H9 (cell line): ENCODE data around the gene ZBTB16. TPM values are rescaled to one million over a fixed set of nuclear protein-coding genes. Genes with fewer than 3 reads are reported as not detected.

Experiments used
- DNase-seq: peaks from one replicate; pipeline ENCODE4 v3.0.0-alpha.2; 2017
- H2AFZ ChIP-seq: one replicate; pipeline ENCODE4 v1.6.1; 2013; ENCODE audit warnings: mild to moderate bottlenecking, low read length, control low read depth, moderate library complexity
- H2AK5ac ChIP-seq: 2 replicates; pipeline ENCODE4 v1.6.1; 2013; ENCODE audit warnings: low read length, control low read depth, mixed read lengths; ENCODE audit not compliant: insufficient read length
- H2BK120ac ChIP-seq: one replicate; pipeline ENCODE4 v1.6.1; 2013; ENCODE audit warnings: low read depth, mild to moderate bottlenecking, low read length, control low read depth, inconsistent platforms; ENCODE audit not compliant: poor library complexity, severe bottlenecking
- H2BK12ac ChIP-seq: 2 replicates; pipeline ENCODE4 v1.6.1; 2013; ENCODE audit warnings: low read length, control low read depth, mixed read lengths, low read depth; ENCODE audit not compliant: insufficient read length
- H2BK15ac ChIP-seq: 2 replicates; pipeline ENCODE4 v1.6.1; 2013; ENCODE audit warnings: low read depth, low read length, control low read depth
- H2BK20ac ChIP-seq: one replicate; pipeline ENCODE4 v1.6.1; 2013; ENCODE audit warnings: low read depth, mild to moderate bottlenecking, low read length, control low read depth, inconsistent platforms; ENCODE audit not compliant: poor library complexity, severe bottlenecking
- H2BK5ac ChIP-seq: 2 replicates; pipeline ENCODE4 v1.6.1; 2013; ENCODE audit warnings: low read length, control low read depth, mixed read lengths; ENCODE audit not compliant: insufficient read length
- H3K14ac ChIP-seq: 2 replicates; pipeline ENCODE4 v1.6.1; 2013; ENCODE audit warnings: low read length, control low read depth; ENCODE audit not compliant: insufficient read depth
- H3K18ac ChIP-seq: 2 replicates; pipeline ENCODE4 v1.6.1; 2013; ENCODE audit warnings: low read depth, mild to moderate bottlenecking, mixed read lengths, low read length, control low read depth; ENCODE audit not compliant: insufficient read length
- H3K23ac ChIP-seq: 2 replicates; pipeline ENCODE4 v1.6.1; 2013; ENCODE audit warnings: low read length, control low read depth, mixed read lengths, low read depth; ENCODE audit not compliant: insufficient read length
- H3K23me2 ChIP-seq: 2 replicates; pipeline ENCODE4 v1.6.1; 2013; ENCODE audit warnings: low read depth, mild to moderate bottlenecking, mixed read lengths, low read length, control low read depth; ENCODE audit not compliant: insufficient read length, poor library complexity, severe bottlenecking
- H3K27ac ChIP-seq: 2 replicates; pipeline ENCODE4 v1.5.1; 2013; ENCODE audit warnings: low read length, control low read depth, mixed read lengths, low read depth; ENCODE audit not compliant: insufficient read length
- H3K27me3 ChIP-seq: 2 replicates; pipeline ENCODE4 v1.6.1; 2013; ENCODE audit warnings: low read length, control low read depth, inconsistent platforms; ENCODE audit not compliant: insufficient read depth
- H3K4ac ChIP-seq: 2 replicates; pipeline ENCODE4 v1.6.1; 2013; ENCODE audit warnings: low read depth, mild to moderate bottlenecking, control low read depth, inconsistent platforms, low read length, moderate library complexity
- H3K4me1 ChIP-seq: 2 replicates; pipeline ENCODE4 v1.6.1; 2013; ENCODE audit warnings: low read length, control low read depth, inconsistent platforms; ENCODE audit not compliant: insufficient read depth
- H3K4me2 ChIP-seq: 2 replicates; pipeline ENCODE4 v1.6.1; 2013; ENCODE audit warnings: low read length, control low read depth, mixed read lengths; ENCODE audit not compliant: insufficient read length, insufficient read depth
- H3K56ac ChIP-seq: 2 replicates; pipeline ENCODE4 v1.6.1; 2013; ENCODE audit warnings: low read depth, mild to moderate bottlenecking, mixed read lengths, low read length, control low read depth; ENCODE audit not compliant: insufficient read length
- H3K79me1 ChIP-seq: 2 replicates; pipeline ENCODE4 v1.6.1; 2013; ENCODE audit warnings: low read depth, mild to moderate bottlenecking, moderate library complexity, low read length, control low read depth, inconsistent platforms; ENCODE audit not compliant: insufficient read depth, poor library complexity, severe bottlenecking
- H3K79me2 ChIP-seq: 2 replicates; pipeline ENCODE4 v1.6.1; 2013; ENCODE audit warnings: low read length, control low read depth, inconsistent platforms; ENCODE audit not compliant: insufficient read depth
- H3K9ac ChIP-seq: 2 replicates; pipeline ENCODE4 v1.6.1; 2013; ENCODE audit warnings: low read length, control low read depth, mixed read lengths; ENCODE audit not compliant: insufficient read length; ENCODE audit errors: extremely low read depth
- H3K9me3 ChIP-seq: one replicate; pipeline ENCODE4 v1.6.1; 2013; ENCODE audit warnings: low read depth, low read length, inconsistent platforms; ENCODE audit not compliant: control insufficient read depth
- H3T11ph ChIP-seq: one replicate; pipeline ENCODE4 v1.6.1; 2013; ENCODE audit warnings: mild to moderate bottlenecking, low read length, control low read depth, inconsistent platforms
- H4K20me1 ChIP-seq: one replicate; pipeline ENCODE4 v1.6.1; 2013; ENCODE audit not compliant: control insufficient read depth, insufficient read length, insufficient read depth
- H4K5ac ChIP-seq: 2 replicates; pipeline ENCODE4 v1.6.1; 2013; ENCODE audit warnings: low read depth, mild to moderate bottlenecking, mixed read lengths, low read length, control low read depth; ENCODE audit not compliant: insufficient read length
- H4K8ac ChIP-seq: replicated peaks from 2 replicates; pipeline ENCODE4 v1.6.1; 2013; ENCODE audit warnings: low read length, control low read depth, mixed read lengths, low read depth; ENCODE audit not compliant: insufficient read length
- H4K91ac ChIP-seq: 2 replicates; pipeline ENCODE4 v1.6.1; 2013; ENCODE audit warnings: low read depth, mild to moderate bottlenecking, moderate library complexity, mixed read lengths, low read length, control low read depth; ENCODE audit not compliant: insufficient read length
- H3K27ac Mint-ChIP-seq, 3 experiments: 2 replicates in 2 of 3; 3 replicates in 1 of 3; pipeline ENCODE4 v1.8.0; 2020 to 2021; ENCODE audit warnings: mixed read lengths in 3 of 3, mild to moderate bottlenecking in 1 of 3, moderate library complexity in 1 of 3
- H3K27me3 Mint-ChIP-seq: 2 replicates; pipeline ENCODE4 v1.8.0; 2021; ENCODE audit warnings: low read depth, mild to moderate bottlenecking, moderate library complexity, mixed read lengths
- H3K36me3 Mint-ChIP-seq, 3 experiments: 2 replicates in 2 of 3; 3 replicates in 1 of 3; pipeline ENCODE4 v1.8.0; 2020 to 2021; ENCODE audit warnings: low read depth in 3 of 3, mixed read lengths in 3 of 3; ENCODE audit not compliant: insufficient read depth in 1 of 3
- H3K4me1 Mint-ChIP-seq, 2 experiments: 2 replicates each; pipeline ENCODE4 v1.8.0; 2020; ENCODE audit warnings: mixed read lengths in 2 of 2
- H3K4me3 Mint-ChIP-seq, 2 experiments: 2 replicates in 1 of 2; 3 replicates in 1 of 2; pipeline ENCODE4 v1.8.0; 2020 to 2021; ENCODE audit warnings: mild to moderate bottlenecking in 2 of 2, mixed read lengths in 2 of 2, moderate library complexity in 1 of 2
- H3K9me3 Mint-ChIP-seq, 2 experiments: 2 replicates in 1 of 2; 3 replicates in 1 of 2; pipeline ENCODE4 v1.8.0; 2020; ENCODE audit warnings: mild to moderate bottlenecking in 2 of 2, mixed read lengths in 2 of 2, moderate library complexity in 1 of 2
- WGBS: extraction: QIAGEN DNeasy Blood & Tissue Kit; methylation state at CpG from one replicate; pipeline ENCODE4 v1.1.7; 2013; ENCODE audit warnings: missing lambda C conversion rate, low lambda C conversion rate, mixed read lengths; ENCODE audit not compliant: insufficient read length; ENCODE audit errors: extremely low coverage; 5-methylcytosine and 5-hydroxymethylcytosine counted together
- total RNA-seq: library from RNA; stranded (reverse); gene quantifications from 2 replicates; pipeline ENCODE4 v1.2.1, GENCODE V29; 2021
- TF ChIP-seq, protein P1 (sequence below): fragments of 200-600 bp; sonication (generic); conservative IDR thresholded peaks from 3 replicates; pipeline ENCODE4 v1.8.0; 2021; ENCODE audit warnings: antibody characterized with exemption, mild to moderate bottlenecking

ZBTB16 gene
- total RNA-seq, 1 experiment from 2014 or later, result not detected

DNA sequence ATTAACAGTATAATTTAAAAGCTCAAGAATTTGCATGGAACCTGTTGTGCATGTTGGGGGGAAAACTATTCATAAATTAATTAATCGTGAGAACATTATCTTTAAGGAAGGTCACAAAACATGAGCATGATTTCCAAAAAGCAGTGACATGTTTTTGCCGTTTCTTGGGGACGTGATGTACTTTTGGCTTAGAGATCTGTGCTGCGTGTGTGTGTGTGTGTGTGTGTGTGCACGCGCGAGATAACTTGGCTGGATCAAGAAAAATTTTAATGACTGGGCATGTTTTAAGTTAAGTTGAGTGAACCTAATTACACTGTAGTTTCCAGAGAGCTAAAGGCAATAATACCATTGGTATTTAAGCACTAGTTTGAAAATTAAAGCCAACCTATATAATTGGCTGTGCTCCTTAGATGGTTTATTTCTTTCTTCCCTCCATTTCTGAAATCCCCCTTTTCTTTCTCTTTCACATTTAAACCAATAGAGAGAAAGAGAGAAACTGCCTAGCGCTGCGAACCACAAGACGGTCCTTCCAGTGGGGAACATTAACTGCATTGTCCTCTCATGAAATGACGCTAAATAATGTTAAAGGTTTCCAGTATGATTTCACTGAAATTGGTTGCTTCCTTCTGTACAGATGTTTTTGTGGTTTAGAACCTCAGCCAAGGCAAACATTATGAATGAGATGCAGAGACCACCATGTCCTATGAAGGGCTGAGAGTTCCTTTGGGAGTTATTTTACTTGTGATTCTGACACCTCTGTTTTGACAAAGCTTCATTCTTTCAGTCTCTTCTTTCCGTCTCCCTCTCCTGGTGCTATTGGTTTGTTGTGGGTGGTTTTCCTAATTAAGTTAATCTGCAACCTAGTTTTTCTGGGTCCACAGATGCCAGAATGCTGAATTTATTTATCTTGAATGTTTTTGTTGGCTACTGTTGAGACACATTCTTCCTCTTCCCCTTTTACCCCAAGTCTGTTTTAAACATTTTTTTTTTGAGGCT, 51.7 kb downstream of the ZBTB16 start:
- Histone ChIP-seq H2BK5ac (no peak overlapping the region), H4K5ac (no peak overlapping the region), H3K27me3 (no peaks in the 10 kb centered on the region), H3K4me2 (no peak overlapping the region), H2BK120ac (no peak overlapping the region), H3K14ac (no peak overlapping the region), H2BK12ac (no peak overlapping the region), H3K27ac (no peak overlapping the region), H3K9me3 (no peaks in the 10 kb centered on the region), H3K4ac (no peak overlapping the region), H2AFZ (no peak overlapping the region), H3K79me2 (no peaks in the 10 kb centered on the region), H2BK15ac (no peak overlapping the region), H3K23ac (no peak overlapping the region), H3K23me2 (no peaks in the 10 kb centered on the region), H3K9ac (no peak overlapping the region), H2AK5ac (no peak overlapping the region), H2BK20ac (no peak overlapping the region), H4K91ac (no peak overlapping the region), H3K4me1 (no peaks in the 10 kb centered on the region), H3T11ph (no peak overlapping the region), H3K56ac (no peak overlapping the region), H4K20me1 (no peaks in the 10 kb centered on the region), H3K18ac (no peak overlapping the region), H3K79me1 (no peaks in the 10 kb centered on the region), H4K8ac (no peak overlapping the region)
- TF ChIP-seq, protein P1, sequence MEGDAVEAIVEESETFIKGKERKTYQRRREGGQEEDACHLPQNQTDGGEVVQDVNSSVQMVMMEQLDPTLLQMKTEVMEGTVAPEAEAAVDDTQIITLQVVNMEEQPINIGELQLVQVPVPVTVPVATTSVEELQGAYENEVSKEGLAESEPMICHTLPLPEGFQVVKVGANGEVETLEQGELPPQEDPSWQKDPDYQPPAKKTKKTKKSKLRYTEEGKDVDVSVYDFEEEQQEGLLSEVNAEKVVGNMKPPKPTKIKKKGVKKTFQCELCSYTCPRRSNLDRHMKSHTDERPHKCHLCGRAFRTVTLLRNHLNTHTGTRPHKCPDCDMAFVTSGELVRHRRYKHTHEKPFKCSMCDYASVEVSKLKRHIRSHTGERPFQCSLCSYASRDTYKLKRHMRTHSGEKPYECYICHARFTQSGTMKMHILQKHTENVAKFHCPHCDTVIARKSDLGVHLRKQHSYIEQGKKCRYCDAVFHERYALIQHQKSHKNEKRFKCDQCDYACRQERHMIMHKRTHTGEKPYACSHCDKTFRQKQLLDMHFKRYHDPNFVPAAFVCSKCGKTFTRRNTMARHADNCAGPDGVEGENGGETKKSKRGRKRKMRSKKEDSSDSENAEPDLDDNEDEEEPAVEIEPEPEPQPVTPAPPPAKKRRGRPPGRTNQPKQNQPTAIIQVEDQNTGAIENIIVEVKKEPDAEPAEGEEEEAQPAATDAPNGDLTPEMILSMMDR, result no peak
- Mint-ChIP-seq H3K27me3 (peaks cover 26% of the 10 kb centered on the region), H3K9me3 (no peaks in the 10 kb centered on the region), H3K4me3 (no peak overlapping the region), H3K36me3 (no peaks in the 10 kb centered on the region), H3K27ac (no peak overlapping the region), H3K4me1 (peaks cover 5 to 21% of the 10 kb centered on the region in 2 experiments; a peak in 3 of 4 replicates)
- no peak for DNase-seq
- no CpG with 5 or more reads among the region's 12 CpGs for WGBS
